DMS114 treated with DMSO at 0.1 percent for 48 hours (cell line): Measurements from ENCODE around the gene MRPS16.

Experiments
- DNase-seq: peaks from one replicate; lab custom pipeline; 2025; ENCODE audit not compliant: unreplicated experiment; lab: John Stamatoyannopoulos, UW

The MRPS16 gene

DNA sequence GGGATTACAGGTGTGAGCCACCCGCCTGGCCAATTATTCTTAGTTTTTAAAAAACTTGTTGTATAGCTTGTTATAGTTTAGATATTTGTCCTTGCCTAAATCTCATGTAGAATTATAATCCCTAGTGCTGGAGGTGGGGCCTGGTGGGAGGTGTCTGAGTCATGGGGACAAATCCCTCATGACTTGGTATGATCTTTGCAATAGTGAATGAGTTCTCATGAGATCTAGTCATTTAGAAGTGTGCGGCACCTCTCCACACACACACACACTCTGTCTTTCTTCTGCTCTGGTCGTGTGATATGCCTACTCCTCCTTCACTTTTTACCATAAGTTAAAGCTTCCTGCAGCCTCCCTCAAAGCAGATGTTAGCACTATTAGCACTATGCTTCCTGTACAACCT, 47.4 kb downstream of the MRPS16 start:
- DNase-seq = no peak
